ENCODE results near the gene PPP1R3G.
"Not testable (repeated sequence)": the region's sequence is repeated elsewhere in the genome, so short reads cannot be mapped to it uniquely, and the experiment has no call there.

Gene PPP1R3G

GRCh38 chr6:5108068-5108467 lies 22.9 kb downstream of the PPP1R3G start:
- TF ChIP-seq GATA1 (IDR thresholded peaks at IDR 0.05; ENCODE audit: low read depth, low read length), result no peak
- no peak for DNase-seq

DNA sequence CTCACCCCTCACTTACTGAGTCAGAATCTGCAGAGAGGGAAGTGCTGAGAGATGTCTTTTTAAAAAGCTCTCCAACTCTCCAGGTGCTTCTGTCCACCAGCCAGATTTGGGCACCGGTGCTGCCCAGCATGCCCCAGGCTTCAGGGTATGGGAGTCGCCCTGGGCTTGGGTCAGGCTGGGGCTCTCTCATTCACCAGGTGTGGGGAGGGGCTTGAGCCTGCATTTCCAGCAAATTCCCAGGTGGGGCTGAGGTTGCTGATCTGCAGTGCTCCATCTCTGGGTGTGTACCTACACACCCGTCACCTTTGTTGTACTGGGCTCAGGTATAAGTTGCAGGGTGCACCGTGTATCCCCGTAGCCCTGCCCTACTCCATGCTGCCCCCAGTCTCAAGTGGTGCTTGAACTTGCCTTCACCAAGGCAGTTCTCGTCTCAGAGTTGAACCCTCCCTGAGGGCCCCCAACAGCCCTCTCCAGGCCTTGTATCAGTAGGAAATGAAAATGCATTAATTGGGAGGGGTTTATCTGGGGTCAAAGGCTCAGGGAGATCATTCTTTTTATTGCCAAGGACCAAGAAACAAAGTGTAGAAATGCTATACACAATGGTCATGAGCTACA lies 23.5 kb downstream of the PPP1R3G start:
- no peak for TF ChIP-seq POLR2A (IDR thresholded peaks at IDR 0.05; ENCODE audit: low read length)
- no peak for TF ChIP-seq GATA1 (IDR thresholded peaks at IDR 0.05; ENCODE audit: low read depth, low read length)
- no peak for DNase-seq

- TF ChIP-seq GATA1 (IDR thresholded peaks at IDR 0.05; ENCODE audit: low read depth, low read length) (no peak), POLR2A (IDR thresholded peaks at IDR 0.05; ENCODE audit: low read length) (no peak)
- no peak for DNase-seq
These were observed 24.3 kb downstream of the PPP1R3G start for GRCh38 chr6:5109436-5109835.

- no peak for DNase-seq
- TF ChIP-seq GATA1 (IDR thresholded peaks at IDR 0.05; ENCODE audit: low read depth, low read length) (no peak), POLR2A (IDR thresholded peaks at IDR 0.05; ENCODE audit: low read length) (no peak)
These were observed 25.1 kb downstream of the PPP1R3G start for GRCh38 chr6:5110246-5110645.

- DNase-seq, result no peak
- TF ChIP-seq POLR2A (IDR thresholded peaks at IDR 0.05; ENCODE audit: low read length) (no peak), GATA1 (IDR thresholded peaks at IDR 0.05; ENCODE audit: low read depth, low read length) (no peak)
These were observed 26.5 kb downstream of the PPP1R3G start for GRCh38 chr6:5111626-5112025.

GRCh38 chr6:5112066-5112799 lies 27.1 kb downstream of the PPP1R3G start:
- no peak for DNase-seq
- TF ChIP-seq GATA1 (IDR thresholded peaks at IDR 0.05; ENCODE audit: low read depth, low read length), result no peak
- TF ChIP-seq POLR2A (IDR thresholded peaks at IDR 0.05; ENCODE audit: low read length), result no peak

- TF ChIP-seq GATA1 (IDR thresholded peaks at IDR 0.05; ENCODE audit: low read depth, low read length) (no peak), POLR2A (IDR thresholded peaks at IDR 0.05; ENCODE audit: low read length) (no peak)
- DNase-seq, result no peak
These were observed 28.0 kb downstream of the PPP1R3G start for GRCh38 chr6:5113096-5113495.

DNA sequence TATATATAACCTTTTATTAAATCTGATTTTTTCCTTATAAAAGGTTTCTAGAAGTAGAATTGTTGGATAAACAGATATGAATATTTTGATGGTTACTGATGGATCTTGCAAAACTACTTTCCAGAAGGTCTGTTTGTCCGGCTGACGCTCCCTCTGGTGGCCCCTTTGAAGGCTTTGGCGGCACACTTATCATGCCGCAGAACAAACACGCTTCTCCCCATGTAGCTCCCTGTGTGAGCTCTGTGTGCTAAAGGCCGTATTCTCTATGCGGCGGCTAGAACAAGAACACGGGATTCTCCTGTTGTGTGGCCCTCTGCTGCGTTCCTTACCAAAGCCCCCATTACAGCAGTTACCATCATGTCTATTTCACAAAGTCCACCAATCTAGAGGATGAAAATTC lies 30.0 kb downstream of the PPP1R3G start:
- TF ChIP-seq GATA1 (IDR thresholded peaks at IDR 0.05; ENCODE audit: low read depth, low read length) (no peak), POLR2A (IDR thresholded peaks at IDR 0.05; ENCODE audit: low read length) (no peak)
- DNase-seq, result peak; percentile 5 to 10

- no peak for TF ChIP-seq POLR2A (IDR thresholded peaks at IDR 0.05; ENCODE audit: low read length)
- TF ChIP-seq GATA1 (IDR thresholded peaks at IDR 0.05; ENCODE audit: low read depth, low read length), result no peak
- DNase-seq, result no peak
These were observed 31.3 kb downstream of the PPP1R3G start for GRCh38 chr6:5116243-5116991.

GRCh38 chr6:5119090-5119951 lies 34.2 kb downstream of the PPP1R3G start:
- DNase-seq, result no peak
- TF ChIP-seq POLR2A (IDR thresholded peaks at IDR 0.05; ENCODE audit: low read length) (no peak), GATA1 (IDR thresholded peaks at IDR 0.05; ENCODE audit: low read depth, low read length) (no peak)

- no peak for TF ChIP-seq GATA1 (IDR thresholded peaks at IDR 0.05; ENCODE audit: low read depth, low read length)
- no peak for TF ChIP-seq POLR2A (IDR thresholded peaks at IDR 0.05; ENCODE audit: low read length)
- no peak for DNase-seq
These were observed 34.9 kb downstream of the PPP1R3G start for GRCh38 chr6:5120011-5120410.

GRCh38 chr6:5120543-5120942 lies 35.4 kb downstream of the PPP1R3G start:
- DNase-seq, result not testable (repeated sequence)

GRCh38 chr6:5121479-5121878 lies 36.3 kb downstream of the PPP1R3G start:
- TF ChIP-seq GATA1 (IDR thresholded peaks at IDR 0.05; ENCODE audit: low read depth, low read length) (no peak), POLR2A (IDR thresholded peaks at IDR 0.05; ENCODE audit: low read length) (no peak)
- no peak for DNase-seq

DNA sequence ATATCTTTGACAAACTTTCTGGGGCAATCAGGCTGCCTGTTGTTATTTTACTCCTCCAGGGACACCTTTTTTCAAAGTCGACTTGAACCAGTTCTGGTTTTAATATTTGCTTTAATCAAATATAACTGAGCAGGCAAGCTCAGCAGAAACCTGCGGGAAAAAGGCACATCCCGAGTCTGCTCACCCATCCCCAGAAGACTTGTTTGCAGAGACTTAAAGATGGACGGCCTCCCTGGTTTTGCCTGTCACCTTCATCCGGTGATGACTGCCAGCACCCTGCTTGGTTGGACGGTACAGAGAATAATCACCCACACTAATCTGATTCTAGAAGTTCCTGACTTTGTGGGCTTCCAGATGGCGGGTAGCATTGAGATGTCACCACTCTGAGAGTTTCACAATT lies 36.8 kb downstream of the PPP1R3G start:
- TF ChIP-seq POLR2A (IDR thresholded peaks at IDR 0.05; ENCODE audit: low read length) (no peak), GATA1 (IDR thresholded peaks at IDR 0.05; ENCODE audit: low read depth, low read length) (no peak)
- no peak for DNase-seq
